Measurements from ENCODE around the gene GPER1. TPM values are rescaled to one million over a fixed set of nuclear protein-coding genes. Genes with fewer than 3 reads are reported as not detected.

The GPER1 gene
- polyA plus RNA-seq, 1 donor (not counting 4 experiments of a cell fraction or from before 2014, with no cell fraction given): 0.05 TPM

DNA sequence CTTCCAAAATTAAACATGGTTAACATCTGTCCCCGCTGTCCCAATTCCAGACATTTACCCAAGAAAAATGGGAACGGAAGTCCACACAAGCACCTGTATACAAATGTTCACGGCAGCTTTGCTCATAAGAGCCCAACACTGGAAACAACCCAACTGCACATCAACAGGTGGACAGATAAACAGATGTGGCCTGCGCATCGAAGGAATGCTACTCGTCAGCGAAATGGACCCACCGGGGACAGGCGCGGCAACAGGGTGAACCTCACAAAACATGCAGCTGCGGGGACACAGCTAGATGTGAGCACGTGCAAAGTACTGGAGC, 22.7 kb upstream of the GPER1 start:
- Histone ChIP-seq H3K4me1 (ENCODE audit: control insufficient read depth, extremely low read depth, insufficient read depth, low read length) (peaks cover 31% of the 10 kb centered on the region), H3K4me3 (ENCODE audit: control insufficient read depth in 2 of 3, extremely low read depth in 1 of 3, insufficient read depth in 2 of 3, low read depth in 1 of 3, low read length in 3 of 3) (no peak overlapping the region), H2AFZ (ENCODE audit: control insufficient read depth, low read length) (no peak overlapping the region), H3K9me1 (ENCODE audit: control insufficient read depth, extremely low read depth, insufficient read depth, low read length) (peaks cover 2% of the 10 kb centered on the region), H3K27ac (ENCODE audit: control insufficient read depth, insufficient read depth, low read length) (no peak overlapping the region), H3K36me3 (ENCODE audit: control insufficient read depth in 2 of 2, extremely low read depth in 1 of 2, insufficient read depth in 2 of 2, low read length in 2 of 2) (no peaks in the 10 kb centered on the region), H4K20me1 (ENCODE audit: control insufficient read depth, extremely low read depth, insufficient read depth, low read length) (peaks cover 3% of the 10 kb centered on the region), H3K79me2 (ENCODE audit: control insufficient read depth, insufficient read depth, low read length) (no peaks in the 10 kb centered on the region), H3K27me3 (ENCODE audit: control insufficient read depth, extremely low read depth, insufficient read depth, low read length) (no peaks in the 10 kb centered on the region), H3K4me2 (ENCODE audit: control insufficient read depth, extremely low read depth, insufficient read depth, low read depth, low read length) (peak overlapping the region; percentile 52), H3K9ac (ENCODE audit: control insufficient read depth, extremely low read depth, insufficient read depth, low read length) (no peak overlapping the region), H3K9me3 (ENCODE audit: control insufficient read depth, low read depth, low read length) (no peaks in the 10 kb centered on the region)
- FAIRE-seq: no peak
- TF ChIP-seq, protein P1, sequence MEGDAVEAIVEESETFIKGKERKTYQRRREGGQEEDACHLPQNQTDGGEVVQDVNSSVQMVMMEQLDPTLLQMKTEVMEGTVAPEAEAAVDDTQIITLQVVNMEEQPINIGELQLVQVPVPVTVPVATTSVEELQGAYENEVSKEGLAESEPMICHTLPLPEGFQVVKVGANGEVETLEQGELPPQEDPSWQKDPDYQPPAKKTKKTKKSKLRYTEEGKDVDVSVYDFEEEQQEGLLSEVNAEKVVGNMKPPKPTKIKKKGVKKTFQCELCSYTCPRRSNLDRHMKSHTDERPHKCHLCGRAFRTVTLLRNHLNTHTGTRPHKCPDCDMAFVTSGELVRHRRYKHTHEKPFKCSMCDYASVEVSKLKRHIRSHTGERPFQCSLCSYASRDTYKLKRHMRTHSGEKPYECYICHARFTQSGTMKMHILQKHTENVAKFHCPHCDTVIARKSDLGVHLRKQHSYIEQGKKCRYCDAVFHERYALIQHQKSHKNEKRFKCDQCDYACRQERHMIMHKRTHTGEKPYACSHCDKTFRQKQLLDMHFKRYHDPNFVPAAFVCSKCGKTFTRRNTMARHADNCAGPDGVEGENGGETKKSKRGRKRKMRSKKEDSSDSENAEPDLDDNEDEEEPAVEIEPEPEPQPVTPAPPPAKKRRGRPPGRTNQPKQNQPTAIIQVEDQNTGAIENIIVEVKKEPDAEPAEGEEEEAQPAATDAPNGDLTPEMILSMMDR (optimal IDR thresholded peaks at IDR 0.05 in 1 of 3, IDR thresholded peaks at IDR 0.05 in 1 of 3, conservative IDR thresholded peaks at IDR 0.05 in 1 of 3; ENCODE audit: extremely low read depth in 1 of 3, insufficient read depth in 2 of 3, low read length in 3 of 3): no peak
- no peak for DNase-seq (ENCODE audit: low read depth, low spot score)
- dilution Hi-C loops (cut with MboI; ENCODE audit: extremely low pct_ligation_motif_present, low sequenced_read_pairs): no loop called here

GRCh38 chr7:1065585-1066241, 22.2 kb upstream of the GPER1 start:
- dilution Hi-C loops (cut with MboI; ENCODE audit: extremely low pct_ligation_motif_present, low sequenced_read_pairs): no loop called here
- no peaks in the 10 kb centered on the region for H3K27me3 ChIP-seq (ENCODE audit: control insufficient read depth, extremely low read depth, insufficient read depth, low read length)
- peak overlapping the region; percentile 52 for H3K4me2 ChIP-seq (ENCODE audit: control insufficient read depth, extremely low read depth, insufficient read depth, low read depth, low read length)
- H3K36me3 ChIP-seq (ENCODE audit: control insufficient read depth in 2 of 2, extremely low read depth in 1 of 2, insufficient read depth in 2 of 2, low read length in 2 of 2): no peaks in the 10 kb centered on the region
- peaks cover 4% of the 10 kb centered on the region for H3K9me3 ChIP-seq (ENCODE audit: control insufficient read depth, low read depth, low read length)
- DNase-seq (ENCODE audit: low read depth, low spot score) (no peak), FAIRE-seq (no peak)
- TF ChIP-seq, protein P1 (optimal IDR thresholded peaks at IDR 0.05 in 1 of 3, IDR thresholded peaks at IDR 0.05 in 1 of 3, conservative IDR thresholded peaks at IDR 0.05 in 1 of 3; ENCODE audit: extremely low read depth in 1 of 3, insufficient read depth in 2 of 3, low read length in 3 of 3): peak in 2 of 3 experiments; percentile 66 to 96
- TF ChIP-seq EZH2 (IDR thresholded peaks at IDR 0.05; ENCODE audit: low read length): no peak
- H3K79me2 ChIP-seq (ENCODE audit: control insufficient read depth, insufficient read depth, low read length): peaks cover 4% of the 10 kb centered on the region
- peak overlapping the region in 1 of 3 experiments; percentile 11 for H3K4me3 ChIP-seq (ENCODE audit: control insufficient read depth in 2 of 3, extremely low read depth in 1 of 3, insufficient read depth in 2 of 3, low read depth in 1 of 3, low read length in 3 of 3)
- H3K9ac ChIP-seq (ENCODE audit: control insufficient read depth, extremely low read depth, insufficient read depth, low read length): no peak overlapping the region
- H3K9me1 ChIP-seq (ENCODE audit: control insufficient read depth, extremely low read depth, insufficient read depth, low read length): peaks cover 2% of the 10 kb centered on the region
- H3K4me1 ChIP-seq (ENCODE audit: control insufficient read depth, extremely low read depth, insufficient read depth, low read length): peaks cover 31% of the 10 kb centered on the region
- H3K27ac ChIP-seq (ENCODE audit: control insufficient read depth, insufficient read depth, low read length): no peak overlapping the region
- peaks cover 7% of the 10 kb centered on the region for H4K20me1 ChIP-seq (ENCODE audit: control insufficient read depth, extremely low read depth, insufficient read depth, low read length)
- no peak overlapping the region for H2AFZ ChIP-seq (ENCODE audit: control insufficient read depth, low read length)
